ENCODE results near the gene ARID1B. TPM values are rescaled to one million over a fixed set of nuclear protein-coding genes. Genes with fewer than 3 reads are reported as not detected.

Gene ARID1B
- total and polyA plus RNA-seq, 2 donors (not counting 1 experiment from before 2014, with no cell fraction given) = 47.2 to 280 TPM

DNA sequence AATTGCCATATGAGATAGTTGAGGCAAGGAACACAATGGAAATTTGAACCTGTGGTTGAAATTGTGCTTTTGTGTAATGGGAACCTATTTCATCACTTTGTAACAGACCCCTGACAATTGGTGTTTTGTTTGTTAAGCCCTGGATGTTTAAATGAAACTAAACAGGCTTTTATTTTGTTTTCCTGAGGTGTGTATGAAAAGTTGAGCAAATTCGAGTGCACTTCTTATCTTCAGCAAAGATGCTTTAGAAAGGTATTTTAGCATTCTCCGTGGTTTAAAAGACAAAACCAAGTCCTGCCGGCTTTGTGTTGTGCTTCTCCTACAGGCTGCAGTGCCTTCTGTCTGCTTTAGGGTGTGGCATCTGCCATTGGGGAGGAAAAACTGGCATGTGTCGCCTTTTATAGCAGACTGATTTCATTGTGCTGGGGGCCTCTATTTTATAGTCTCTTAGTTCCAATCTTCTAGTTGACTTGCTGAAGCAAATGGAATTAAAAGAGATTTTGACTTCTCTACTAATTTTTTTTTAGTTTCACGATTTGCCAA lies 2.2 kb upstream of the ARID1B start:
- no peaks in the 10 kb centered on the region for H3K27me3 ChIP-seq (replicated peaks in 1 of 4; ENCODE audit: control extremely low read depth in 1 of 4, control insufficient read depth in 3 of 4, insufficient read depth in 4 of 4, low read length in 3 of 4)
- H3K4me3 ChIP-seq (ENCODE audit: control extremely low read depth in 1 of 5, extremely low read depth in 1 of 5, insufficient read depth in 1 of 5, low read depth in 2 of 5, low read length in 4 of 5) = no peak overlapping the region
- no peaks in the 10 kb centered on the region for H3K9me3 ChIP-seq (ENCODE audit: control extremely low read depth in 1 of 3, control insufficient read depth in 2 of 3, insufficient read depth in 1 of 3, low read length in 2 of 3)
- no peak overlapping the region for H3K4me3 Mint-ChIP-seq
- ATAC-seq (ENCODE audit: low read depth) (no peak), DNase-seq (no peak)
- peaks cover 27% of the 10 kb centered on the region for H3K79me2 ChIP-seq (ENCODE audit: control insufficient read depth, insufficient read depth, low read length)
- H3K9me3 Mint-ChIP-seq (ENCODE audit: insufficient read depth) = no peaks in the 10 kb centered on the region
- no peaks in the 10 kb centered on the region for H3K36me3 ChIP-seq (replicated peaks in 1 of 2; ENCODE audit: control extremely low read depth in 1 of 2, control insufficient read depth in 1 of 2, extremely low read depth in 1 of 2, insufficient read depth in 2 of 2, low read length in 1 of 2)
- POLR2A ChIA-PET = no interaction called here
- no peak overlapping the region for H3K9ac ChIP-seq (ENCODE audit: low read length)
- intact Hi-C loops (cut with micrococcal nuclease) = no loop called here
- no peak overlapping the region for H3K27ac ChIP-seq (ENCODE audit: low read length in 2 of 2)
- 64% methylated on average over 2 of the region's 5 CpGs for WGBS (ENCODE audit: insufficient coverage)
- H3K4me1 Mint-ChIP-seq = peaks cover 31% of the 10 kb centered on the region
- H2AFZ ChIP-seq (ENCODE audit: insufficient read depth, low read depth, low read length, poor library complexity, severe bottlenecking) = no peak overlapping the region
- TF ChIP-seq EZH2 (IDR thresholded peaks at IDR 0.05; ENCODE audit: borderline replicate concordance, insufficient read depth, low read depth, low read length, poor library complexity, severe bottlenecking) = no peak
- TF ChIP-seq, protein P1, sequence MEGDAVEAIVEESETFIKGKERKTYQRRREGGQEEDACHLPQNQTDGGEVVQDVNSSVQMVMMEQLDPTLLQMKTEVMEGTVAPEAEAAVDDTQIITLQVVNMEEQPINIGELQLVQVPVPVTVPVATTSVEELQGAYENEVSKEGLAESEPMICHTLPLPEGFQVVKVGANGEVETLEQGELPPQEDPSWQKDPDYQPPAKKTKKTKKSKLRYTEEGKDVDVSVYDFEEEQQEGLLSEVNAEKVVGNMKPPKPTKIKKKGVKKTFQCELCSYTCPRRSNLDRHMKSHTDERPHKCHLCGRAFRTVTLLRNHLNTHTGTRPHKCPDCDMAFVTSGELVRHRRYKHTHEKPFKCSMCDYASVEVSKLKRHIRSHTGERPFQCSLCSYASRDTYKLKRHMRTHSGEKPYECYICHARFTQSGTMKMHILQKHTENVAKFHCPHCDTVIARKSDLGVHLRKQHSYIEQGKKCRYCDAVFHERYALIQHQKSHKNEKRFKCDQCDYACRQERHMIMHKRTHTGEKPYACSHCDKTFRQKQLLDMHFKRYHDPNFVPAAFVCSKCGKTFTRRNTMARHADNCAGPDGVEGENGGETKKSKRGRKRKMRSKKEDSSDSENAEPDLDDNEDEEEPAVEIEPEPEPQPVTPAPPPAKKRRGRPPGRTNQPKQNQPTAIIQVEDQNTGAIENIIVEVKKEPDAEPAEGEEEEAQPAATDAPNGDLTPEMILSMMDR (IDR thresholded peaks at IDR 0.05) = no peak
- peak overlapping the region; percentile 57 for H3K27ac Mint-ChIP-seq
- H3K4me2 ChIP-seq (replicated peaks; ENCODE audit: low read depth, low read length, poor library complexity, severe bottlenecking) = no peak overlapping the region
- CTCF ChIA-PET = no interaction called here
- H4K20me1 ChIP-seq (ENCODE audit: control insufficient read depth, insufficient read depth, low read length, poor library complexity, severe bottlenecking) = no peaks in the 10 kb centered on the region
- no peaks in the 10 kb centered on the region for H3K27me3 Mint-ChIP-seq
- peaks cover 12 to 14% of the 10 kb centered on the region in 2 donors for H3K4me1 ChIP-seq (ENCODE audit: control insufficient read depth in 2 of 2, insufficient read depth in 2 of 2, low read length in 2 of 2)

DNA sequence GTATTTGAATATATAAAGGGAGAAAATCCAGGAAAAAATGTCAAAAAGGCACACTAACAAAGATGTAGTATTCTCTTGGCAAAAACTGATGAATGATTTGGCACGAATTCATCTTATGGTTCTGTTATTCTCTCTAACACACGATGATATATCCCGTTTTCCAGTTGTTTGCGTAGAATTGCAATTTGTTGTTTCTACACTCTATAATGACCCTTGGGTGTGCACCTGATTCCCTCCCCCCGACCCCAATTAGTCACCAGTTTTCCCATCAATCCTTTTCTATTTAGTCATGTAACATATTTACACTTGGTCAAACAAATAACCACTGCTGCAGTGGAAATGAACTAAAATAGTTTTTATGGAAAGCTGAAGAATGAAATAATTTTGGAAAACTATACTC lies 1.5 kb upstream of the ARID1B start:
- Histone ChIP-seq H3K36me3 (replicated peaks in 1 of 2; ENCODE audit: control extremely low read depth in 1 of 2, control insufficient read depth in 1 of 2, extremely low read depth in 1 of 2, insufficient read depth in 2 of 2, low read length in 1 of 2) (no peaks in the 10 kb centered on the region), H3K27ac (ENCODE audit: low read length in 2 of 2) (no peak overlapping the region), H3K9me3 (ENCODE audit: control extremely low read depth in 1 of 3, control insufficient read depth in 2 of 3, insufficient read depth in 1 of 3, low read length in 2 of 3) (no peaks in the 10 kb centered on the region), H3K4me1 (ENCODE audit: control insufficient read depth in 2 of 2, insufficient read depth in 2 of 2, low read length in 2 of 2) (peaks cover 12 to 15% of the 10 kb centered on the region in 2 donors), H3K79me2 (ENCODE audit: control insufficient read depth, insufficient read depth, low read length) (peaks cover 31% of the 10 kb centered on the region), H3K27me3 (replicated peaks in 1 of 4; ENCODE audit: control extremely low read depth in 1 of 4, control insufficient read depth in 3 of 4, insufficient read depth in 4 of 4, low read length in 3 of 4) (no peaks in the 10 kb centered on the region), H3K4me2 (replicated peaks; ENCODE audit: low read depth, low read length, poor library complexity, severe bottlenecking) (peak overlapping the region; percentile 89), H2AFZ (ENCODE audit: insufficient read depth, low read depth, low read length, poor library complexity, severe bottlenecking) (no peak overlapping the region), H4K20me1 (ENCODE audit: control insufficient read depth, insufficient read depth, low read length, poor library complexity, severe bottlenecking) (no peaks in the 10 kb centered on the region), H3K9ac (ENCODE audit: low read length) (no peak overlapping the region), H3K4me3 (ENCODE audit: control extremely low read depth in 1 of 5, extremely low read depth in 1 of 5, insufficient read depth in 1 of 5, low read depth in 2 of 5, low read length in 4 of 5) (no peak overlapping the region)
- intact Hi-C loops (cut with micrococcal nuclease) = loop anchor here (2.0 kb wide), 2 partner anchors 15 to 139 kb away; no protein-coding TSS in a partner anchor
- TF ChIP-seq, protein P1 (IDR thresholded peaks at IDR 0.05) = no peak
- POLR2A ChIA-PET = interaction anchor here (2.9 kb wide), 1 partner anchor 55 kb away, joined by 8 read pairs; no protein-coding TSS in a partner anchor
- no peak for DNase-seq
- H3K27ac Mint-ChIP-seq = peak overlapping the region; percentile 64
- no peaks in the 10 kb centered on the region for H3K27me3 Mint-ChIP-seq
- H3K4me1 Mint-ChIP-seq = peaks cover 35% of the 10 kb centered on the region
- ATAC-seq (ENCODE audit: low read depth) = no peak
- 95% methylated on average over 4 of the region's 5 CpGs for WGBS (ENCODE audit: insufficient coverage)
- no peaks in the 10 kb centered on the region for H3K9me3 Mint-ChIP-seq (ENCODE audit: insufficient read depth)
- peak overlapping the region; percentile 1 for H3K4me3 Mint-ChIP-seq
- CTCF ChIA-PET = interaction anchor here (0.7 to 1.9 kb wide), 6 partner anchors 8 to 213 kb away, joined by 3 to 12 read pairs (median 5); no protein-coding TSS in a partner anchor
